22Rv1 (cell line): ENCODE data around the gene CAMTA1.

Experiments used
- H3K27ac ChIP-seq: fragments of 450-650 bp; 2 replicates; pipeline ENCODE4 v1.5.1; 2017
- CTCF ChIP-seq: fragments of 450-650 bp; IDR thresholded peaks from 2 replicates; pipeline ENCODE4 v1.5.1; 2017; ENCODE audit warnings: mild to moderate bottlenecking
- ZFX ChIP-seq: fragments of 450-650 bp; IDR thresholded peaks from 2 replicates; pipeline ENCODE4 v1.6.1; 2017; ENCODE audit warnings: antibody characterized with exemption, borderline replicate concordance

The CAMTA1 gene

DNA sequence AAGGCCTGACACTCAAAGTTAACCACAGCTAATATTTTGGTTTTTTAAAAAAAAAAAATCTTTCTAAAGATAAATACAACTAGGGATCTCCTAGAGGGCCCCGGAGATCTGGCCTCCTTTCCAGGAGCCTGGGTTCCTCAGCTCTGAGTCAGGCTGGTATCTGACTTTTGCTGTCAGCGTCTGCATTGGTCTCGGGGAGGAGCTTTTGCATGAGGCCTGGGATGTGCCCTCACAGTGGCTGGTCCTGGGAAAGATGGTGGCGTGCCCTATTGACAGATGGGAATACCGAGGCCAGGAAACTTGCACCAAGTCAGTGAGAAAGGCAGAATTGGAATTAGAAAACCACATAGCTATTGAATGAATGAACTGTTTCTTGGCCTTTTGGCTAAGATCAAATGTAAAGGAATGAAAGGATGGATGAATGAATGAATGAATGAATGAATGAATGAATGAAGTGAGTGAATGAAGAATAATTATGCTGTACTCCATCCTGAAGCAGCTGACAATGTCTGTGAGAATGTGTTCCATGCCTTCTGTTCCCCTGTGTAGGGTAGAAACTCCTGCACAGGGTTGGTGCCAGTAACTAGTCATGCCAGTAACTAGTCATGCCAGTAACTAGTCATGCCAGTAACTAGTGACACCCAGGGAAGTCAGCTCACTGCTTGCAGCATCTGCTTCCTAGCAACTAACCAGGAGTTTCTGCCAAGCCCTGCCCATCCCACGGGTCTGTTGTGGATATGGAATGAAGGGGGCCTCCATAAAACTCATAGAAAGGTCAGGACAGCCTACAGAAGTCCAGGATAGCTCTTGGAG lies 743.3 kb downstream of the CAMTA1 start:
- no peak for TF ChIP-seq ZFX
- no peak overlapping the region for H3K27ac ChIP-seq

- TF ChIP-seq ZFX (no peak), CTCF (no peak)
- H3K27ac ChIP-seq = no peak overlapping the region
These were observed 744.7 kb downstream of the CAMTA1 start for GRCh38 chr1:7529917-7530316.

DNA sequence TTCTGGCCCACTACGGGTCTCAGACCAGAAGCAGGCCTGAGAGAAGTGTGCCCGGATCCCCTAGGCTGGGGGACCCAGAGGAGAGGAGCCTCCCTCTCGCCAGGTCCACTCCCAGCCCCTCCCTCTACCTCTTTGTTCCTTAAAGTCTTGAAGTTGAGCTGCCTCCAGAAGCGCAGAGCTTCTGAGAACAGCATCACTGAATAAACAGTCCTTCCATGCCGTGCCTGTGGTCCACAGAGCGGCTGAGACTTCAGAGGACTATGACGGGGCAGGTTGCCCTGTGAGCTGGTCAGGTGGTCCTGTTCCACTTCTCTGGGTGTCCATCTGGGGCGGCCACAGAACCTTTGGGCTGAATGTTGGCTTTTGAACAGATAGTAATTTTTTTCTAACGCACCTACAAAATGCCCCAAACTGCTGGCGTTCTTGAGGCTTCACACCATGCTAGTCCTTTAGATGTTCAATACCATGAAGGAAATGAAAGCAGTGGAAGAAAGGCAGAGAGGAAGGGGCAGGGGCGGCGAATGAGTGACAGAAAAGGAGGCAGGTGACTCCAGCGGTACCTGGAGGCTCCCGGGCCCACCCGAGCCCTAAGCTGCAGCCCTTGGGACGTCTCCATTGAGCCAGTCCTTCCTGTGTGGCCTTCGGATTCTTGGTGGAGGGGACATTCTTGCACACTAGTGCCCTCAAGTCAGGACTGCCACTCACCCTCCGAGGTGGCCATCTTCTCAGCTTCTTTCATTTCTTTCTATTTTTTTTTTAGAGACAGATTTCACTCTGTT lies 746.5 kb downstream of the CAMTA1 start:
- TF ChIP-seq ZFX (no peak), CTCF (no peak)
- no peak overlapping the region for H3K27ac ChIP-seq

DNA sequence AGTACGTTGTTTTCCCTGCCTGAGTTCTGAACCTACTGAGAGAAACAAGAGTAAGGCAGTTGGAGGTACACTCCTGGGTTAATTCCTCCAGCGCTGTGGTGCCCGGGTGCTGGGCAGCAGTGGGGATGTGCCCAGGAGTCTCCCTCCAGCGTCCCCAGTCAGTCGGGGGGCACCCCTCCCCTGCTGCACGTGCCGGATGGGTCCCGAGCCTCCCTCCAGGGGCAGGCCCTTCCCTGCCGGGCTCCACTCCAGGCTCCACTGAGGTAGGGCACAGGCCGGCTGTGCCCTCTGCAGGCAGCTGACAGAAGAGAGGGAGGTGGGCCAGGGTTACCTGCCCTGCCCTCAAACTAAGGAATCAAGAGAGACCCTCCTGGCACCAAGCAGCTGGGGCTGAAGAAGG lies 747.8 kb downstream of the CAMTA1 start:
- no peak for TF ChIP-seq ZFX
- TF ChIP-seq CTCF = no peak
- H3K27ac ChIP-seq = no peak overlapping the region

DNA sequence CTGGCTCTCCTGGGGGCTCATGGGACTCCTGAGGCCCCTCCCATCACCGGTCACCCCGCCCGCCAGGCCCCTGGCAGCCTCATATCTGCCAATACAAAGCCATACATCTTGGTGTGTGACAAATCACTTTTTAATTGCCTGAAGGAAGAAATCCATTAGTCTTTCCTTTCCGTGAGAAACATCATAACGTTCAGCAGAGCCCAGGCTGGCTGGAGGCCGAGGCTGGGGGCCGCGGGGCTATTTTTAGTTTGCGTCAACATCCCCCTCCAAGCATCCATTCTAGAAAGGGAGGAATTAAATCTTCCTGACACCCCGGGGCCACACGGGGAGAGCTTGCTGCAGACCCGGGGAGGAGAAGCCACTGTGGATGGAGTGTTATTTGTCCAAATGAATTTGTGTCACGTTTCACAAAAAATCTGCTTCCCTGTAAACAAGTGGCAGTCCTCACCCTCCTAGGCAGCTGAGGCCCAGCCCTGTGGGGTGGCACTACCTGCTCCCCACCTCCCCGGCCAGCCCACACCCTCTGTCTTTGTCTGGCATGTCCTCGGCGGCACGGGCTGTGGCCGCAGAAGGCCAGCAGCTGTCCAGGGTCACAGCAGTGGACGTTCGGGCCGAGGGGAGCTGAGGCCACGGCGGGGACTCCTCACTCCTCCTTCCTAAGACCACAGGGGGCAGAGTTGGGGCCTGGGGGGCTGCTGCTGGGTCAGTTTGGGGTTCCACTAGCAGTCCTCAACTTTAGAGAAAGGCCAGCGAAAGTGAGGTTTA lies 749.0 kb downstream of the CAMTA1 start:
- TF ChIP-seq CTCF (no peak), ZFX (no peak)
- H3K27ac ChIP-seq = no peak overlapping the region

GRCh38 chr1:7535016-7535415 lies 749.8 kb downstream of the CAMTA1 start:
- TF ChIP-seq CTCF = no peak

GRCh38 chr1:7535934-7536878 lies 751.0 kb downstream of the CAMTA1 start:
- no peak overlapping the region for H3K27ac ChIP-seq
- TF ChIP-seq ZFX (no peak), CTCF (no peak)

More at GRCh38 chr1:7535016-7535415, 749.8 kb downstream of the CAMTA1 start:
- no peak overlapping the region for H3K27ac ChIP-seq
